H1 (cell line): ENCODE measurements around the gene CDC45. TPM values are rescaled to one million over a fixed set of nuclear protein-coding genes. Genes with fewer than 3 reads are reported as not detected.
A peak's percentile ranks its signal among the peaks of the same experiment; 100 is the strongest.

Experiments
- ASH2L ChIP-seq: fragments of 200-600, 300-600 bp; sonication (generic); IDR thresholded peaks from one replicate; pipeline ENCODE4 v1.7.1; 2017; ENCODE audit warnings: low read length
- POLR2A ChIP-seq, 2 experiments: IDR thresholded peaks; 1 replicate in 1 of 2; 2 replicates in 1 of 2; pipeline ENCODE4 v1.6.1; 2011; ENCODE audit warnings: low read depth in 2 of 2, low read length in 2 of 2, mild to moderate bottlenecking in 2 of 2; ENCODE audit errors: control extremely low read depth in 1 of 2
- SP2 ChIP-seq: IDR thresholded peaks from 2 replicates; pipeline ENCODE4 v1.6.1; 2012; ENCODE audit warnings: mild to moderate bottlenecking, low read length, inconsistent platforms
- SP4 ChIP-seq: IDR thresholded peaks from 2 replicates; pipeline ENCODE4 v1.6.1; 2012; ENCODE audit warnings: low read length, inconsistent platforms
- TAF7 ChIP-seq: optimal IDR thresholded peaks from 2 replicates; pipeline ENCODE3; 2011; ENCODE audit warnings: low read depth, mild to moderate bottlenecking, inconsistent platforms, low read length, moderate library complexity, borderline replicate concordance
- polyA plus RNA-seq, 7 experiments: library from polyadenylated mRNA; depleted of rRNA in 3 of 7; stranded (reverse) in 5 of 7; unstranded in 2 of 7; fragments of >200 nt in 5 of 7; fragments of 200-250 nt in 2 of 7; gene quantifications; 1 replicate in 5 of 7; 2 replicates in 1 of 7; 4 replicates in 1 of 7; pipeline versions ENCODE4 v1.2.1 to v1.2.3, GENCODE V29; 2011 to 2013; ENCODE audit warnings: missing spikeins in 2 of 7, mixed read lengths in 2 of 7
- total RNA-seq: library from RNA; stranded (reverse); fragmentation: NEBNext Ultra II Directional; extraction: Animal tissue kit (Norgen Biotek cat#: 25700); gene quantifications from 2 replicates; pipeline ENCODE4 v1.2.1, GENCODE V29; 2021

The CDC45 gene
- total and polyA plus RNA-seq, 2 of the 8 experiments (the other 6 are each of a cell fraction or from before 2014, with no cell fraction given): 31.9 to 37.7 TPM

DNA sequence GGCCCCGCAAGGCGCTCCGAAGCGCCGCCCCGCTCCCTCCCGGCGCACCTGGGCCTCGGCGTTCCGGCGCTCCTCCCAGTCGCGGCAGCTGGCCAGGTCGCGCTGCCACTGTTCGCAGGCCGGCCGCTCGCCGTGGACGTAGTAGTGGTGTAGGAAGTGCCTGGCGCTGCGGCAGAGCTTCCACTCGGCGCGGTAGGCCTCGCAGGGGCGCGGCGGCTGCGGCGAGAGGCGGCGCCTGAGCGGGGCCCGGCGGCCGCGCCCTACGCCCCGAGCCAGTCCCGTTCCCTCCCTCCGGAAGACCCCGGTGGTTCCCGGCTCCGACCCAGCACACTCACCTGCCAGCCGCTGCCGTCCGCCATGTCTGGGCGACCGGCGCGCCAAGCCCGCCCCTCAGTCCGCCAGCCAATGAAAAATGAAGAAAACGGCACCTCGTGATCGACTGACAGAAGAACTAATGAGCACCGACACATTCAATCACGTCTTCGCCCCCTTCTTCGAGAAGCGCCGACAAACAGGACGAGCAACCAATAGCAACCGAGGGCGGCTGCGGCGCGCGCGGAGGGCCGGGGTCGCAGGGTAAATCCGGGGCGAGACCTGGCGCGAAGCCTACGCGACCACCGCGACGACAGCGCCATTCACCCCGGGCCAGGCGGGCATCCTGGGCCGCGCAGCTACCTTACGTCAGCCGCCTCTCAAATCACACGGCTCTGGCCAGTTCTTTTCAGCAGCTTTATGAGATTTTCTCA, 32.2 kb upstream of the CDC45 start, which contains the start of gene C22orf39 (continued):
- TF ChIP-seq TAF7 (peak; percentile 47), ASH2L (peak; percentile 51), POLR2A (IDR thresholded peaks at IDR 0.05; ENCODE audit: control extremely low read depth in 1 of 2, low read depth in 2 of 2, low read length in 2 of 2) (peak; percentile 77 to 87), SP4 (peak; percentile 22; the same call in 1 of the 2 replicates), SP2 (peak; percentile 68)
